Posterior cingulate gyrus (tissue), 11 donors: ENCODE measurements around the gene CCNC.

Source experiments
- DNase-seq, 10 donors: peaks; one replicate each; pipeline versions ENCODE4 v3.0.0 to v3.0.0-alpha.2; 2020 to 2021; ENCODE audit warnings: mixed read lengths in 3 of 10
- intact Hi-C: fragments of 100-400 bp; cut with DNase I; formaldehyde crosslinking; loops from one replicate; pipeline ENCODE4 v1.15.1; 2023

Gene CCNC

DNA sequence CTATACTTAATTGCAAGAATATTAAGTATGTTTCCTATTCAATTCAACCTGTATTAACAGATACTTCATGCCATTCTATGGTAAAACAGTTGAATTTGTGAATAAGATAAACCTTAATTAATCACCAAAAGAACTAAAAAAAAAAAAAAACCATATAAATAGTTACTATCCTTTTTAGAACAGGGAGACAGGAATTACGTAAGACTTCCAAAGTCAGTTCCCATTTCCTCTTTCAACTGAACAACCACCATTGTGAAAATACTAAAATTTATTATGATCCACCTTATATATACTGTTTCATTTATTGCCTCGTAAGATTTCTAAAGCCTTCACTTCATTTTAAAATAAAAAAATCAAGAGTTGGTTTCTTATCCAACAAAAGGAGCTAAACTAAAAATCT, 9.4 kb downstream of the CCNC start:
- intact Hi-C loops = no loop called here
- no peak for DNase-seq

DNA sequence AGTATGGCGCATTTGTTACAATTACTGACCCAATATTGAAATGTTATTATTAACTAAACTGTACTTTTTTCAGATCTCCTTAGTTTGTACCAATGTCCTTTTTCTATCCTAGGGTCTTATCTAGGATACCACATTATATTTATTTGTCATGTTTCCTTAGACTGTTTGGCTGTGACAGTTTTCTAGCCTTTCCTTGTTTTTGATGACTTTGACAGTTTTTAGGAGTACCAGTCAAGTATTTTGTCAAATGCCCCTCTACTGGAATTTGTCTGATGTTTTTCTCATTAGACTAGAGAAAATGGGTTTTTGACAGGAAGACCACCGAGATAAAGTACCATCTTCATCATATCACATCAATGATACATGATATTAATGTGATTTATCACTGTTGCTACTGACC, 14.6 kb downstream of the CCNC start:
- intact Hi-C loops = no loop called here
- DNase-seq = no peak

DNA sequence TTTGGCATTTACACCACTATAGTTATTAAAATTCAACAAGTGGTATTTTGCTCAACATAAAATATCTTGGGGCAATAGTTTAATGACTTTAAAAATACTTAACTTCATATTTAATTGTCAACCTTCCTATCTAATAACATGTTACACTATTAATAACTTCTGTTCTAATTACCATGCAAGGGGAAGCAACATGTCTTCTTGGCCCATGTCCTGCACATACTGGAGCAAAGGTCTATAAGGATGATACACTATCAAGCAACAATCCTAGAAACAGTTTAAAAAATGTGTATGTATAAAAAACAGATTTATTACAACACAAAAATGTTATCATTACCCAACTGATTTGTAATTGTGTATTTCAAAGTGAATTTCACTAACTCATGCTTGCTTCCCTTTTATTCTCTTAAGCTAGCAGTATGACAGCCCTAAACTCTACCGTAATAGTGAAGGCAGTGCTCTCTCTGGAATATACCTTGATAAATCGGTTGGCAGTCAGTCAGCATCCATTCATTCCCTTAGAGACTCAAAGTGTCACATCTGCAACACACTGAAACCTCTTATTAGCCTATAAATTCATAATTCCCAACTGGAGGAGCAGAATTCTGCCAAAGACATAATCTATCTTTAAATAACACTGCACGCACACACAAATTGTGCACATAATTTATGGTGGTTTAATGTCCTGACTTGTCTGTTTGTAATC, 18.3 kb downstream of the CCNC start:
- no peak for DNase-seq
- intact Hi-C loops = no loop called here

DNA sequence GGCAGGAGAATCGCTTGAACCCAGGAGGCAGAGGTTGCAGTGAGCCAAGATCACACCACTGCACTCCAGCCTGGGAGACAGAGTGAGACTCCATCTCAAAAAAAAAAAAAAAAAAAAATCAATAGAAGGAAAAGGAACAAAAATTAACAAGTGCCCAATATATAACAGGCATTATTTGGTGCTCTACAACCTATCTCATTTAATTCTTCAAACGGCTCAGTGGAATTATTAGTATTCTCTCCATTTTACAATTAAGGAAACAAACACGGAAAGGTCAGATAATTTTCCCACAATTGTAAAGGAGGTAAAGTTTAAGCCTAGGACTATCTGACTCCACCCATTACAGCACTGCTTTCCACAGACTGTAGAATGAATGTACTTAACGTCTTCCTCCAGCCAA, 19.8 kb downstream of the CCNC start:
- intact Hi-C loops = no loop called here
- no peak for DNase-seq

DNA sequence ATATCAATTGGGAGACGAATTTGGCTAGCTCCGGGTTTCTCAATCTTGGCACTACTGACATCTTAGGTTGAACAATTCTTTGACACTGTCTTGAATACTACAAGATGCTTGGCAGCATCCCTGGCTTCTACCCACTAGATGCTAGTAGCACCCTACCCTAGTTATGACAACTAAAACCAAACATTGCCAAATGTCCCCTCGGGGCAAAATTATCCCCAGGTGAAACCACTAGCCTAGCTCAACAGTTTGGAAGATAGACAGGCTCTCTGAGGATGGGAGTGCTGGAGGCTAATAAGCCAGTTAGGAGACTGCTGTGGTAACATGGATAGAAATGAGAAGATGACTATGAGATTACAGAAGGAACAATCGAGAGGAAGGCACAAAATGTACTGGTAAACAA, 20.9 kb downstream of the CCNC start:
- intact Hi-C loops = no loop called here
- DNase-seq = no peak

DNA sequence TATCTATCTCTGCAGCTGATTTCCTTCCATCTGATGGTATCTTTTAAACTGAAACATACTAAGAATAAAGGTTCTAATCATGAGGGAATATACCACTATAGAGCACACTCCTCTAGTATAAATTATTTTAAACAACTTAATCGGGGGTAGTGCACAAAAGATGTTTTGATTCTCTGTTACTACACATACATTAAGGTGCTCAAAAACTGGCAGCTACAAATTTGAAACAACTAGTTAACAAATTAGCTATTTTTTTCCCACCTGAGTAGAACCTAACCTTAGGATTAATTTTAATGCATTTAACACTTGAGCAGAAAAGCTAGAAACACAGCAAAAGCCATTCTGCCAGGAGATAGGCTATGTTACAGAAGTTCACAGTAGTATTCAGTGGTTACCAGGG, 23.0 kb downstream of the CCNC start:
- intact Hi-C loops = no loop called here
- DNase-seq = no peak

DNA sequence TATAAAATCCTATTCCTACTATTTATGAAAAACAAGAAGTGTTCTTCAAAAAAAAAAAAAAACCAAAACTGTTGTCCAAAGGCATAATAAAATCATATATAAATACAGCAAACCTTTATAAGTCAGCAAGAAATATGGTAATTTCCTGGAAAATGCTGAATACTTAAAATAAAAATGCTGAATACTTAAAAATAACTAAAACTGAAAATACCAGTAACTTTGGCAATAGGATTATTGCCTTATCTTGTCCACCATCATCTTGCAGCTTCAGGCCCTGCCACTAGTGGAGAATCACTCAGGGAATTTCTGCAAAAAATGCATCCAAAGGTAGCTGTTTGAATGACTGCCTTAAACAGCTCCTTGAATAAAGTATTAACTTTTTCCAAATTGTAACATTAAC, 24.5 kb downstream of the CCNC start:
- no peak for DNase-seq
- intact Hi-C loops = no loop called here

DNA sequence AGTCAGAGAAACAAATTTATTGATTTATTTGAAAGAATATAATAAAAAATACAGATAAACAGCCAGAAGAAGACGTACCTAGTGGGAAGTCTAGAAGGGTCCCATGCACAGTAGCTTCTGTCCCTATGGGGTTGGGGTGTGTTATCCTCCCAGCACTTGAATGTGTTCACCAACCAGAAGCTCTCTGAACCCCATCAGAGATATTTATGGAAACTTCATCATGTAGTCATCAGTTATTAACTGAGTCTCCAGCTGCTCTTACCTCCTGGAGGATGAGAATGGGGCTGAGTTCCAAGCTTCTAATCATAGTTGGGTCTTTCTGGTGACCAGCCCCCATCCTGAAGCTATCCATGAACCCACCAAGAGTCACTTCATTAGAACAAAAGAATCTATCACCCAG, 37.8 kb downstream of the CCNC start:
- intact Hi-C loops = no loop called here
- DNase-seq = no peak

DNA sequence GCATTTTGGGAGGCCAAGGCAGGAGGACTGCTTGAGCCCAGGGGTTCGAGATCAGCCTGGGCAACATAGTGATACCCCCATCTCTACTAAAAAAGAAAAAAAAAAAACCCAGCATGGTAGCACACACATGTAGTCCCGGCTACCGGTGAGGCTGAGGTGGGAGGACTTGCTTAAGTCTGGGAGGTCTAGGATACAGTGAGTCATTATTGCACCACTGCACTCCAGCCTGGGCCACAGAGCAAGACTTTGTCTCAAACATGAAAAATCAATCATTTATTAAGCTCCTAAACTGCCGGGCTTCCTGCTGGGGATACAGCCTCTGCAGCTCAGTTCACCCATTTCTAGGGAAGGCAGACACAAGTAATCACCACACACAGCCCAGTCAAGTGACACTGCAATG, 45.9 kb downstream of the CCNC start:
- intact Hi-C loops = no loop called here
- no peak for DNase-seq

DNA sequence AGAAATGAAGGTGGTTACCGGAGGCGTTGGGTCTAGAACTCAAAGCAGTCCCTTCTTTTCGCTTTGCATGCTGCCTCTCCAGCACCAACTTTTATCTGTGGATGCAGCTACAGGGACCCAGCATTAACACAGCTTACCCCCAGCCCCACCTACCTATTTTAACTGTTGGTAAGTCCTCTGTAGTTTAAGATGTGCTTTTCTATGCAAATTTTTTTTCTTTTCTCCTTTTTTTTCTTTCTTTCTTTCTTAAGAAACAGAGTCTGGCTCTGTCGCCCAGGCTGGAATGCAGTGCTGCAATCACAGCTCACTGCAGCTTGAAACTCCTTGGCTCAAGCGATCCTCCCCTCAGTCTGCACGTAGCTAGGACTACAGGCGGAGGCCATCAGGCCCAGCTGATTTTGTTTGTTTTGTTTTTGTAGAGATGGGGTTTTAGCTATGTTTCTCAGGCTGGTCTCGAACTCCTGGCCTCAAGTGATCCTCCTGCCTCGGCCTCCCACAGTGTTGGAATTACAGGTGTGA, 46.8 kb downstream of the CCNC start:
- DNase-seq = peak in 1 of 10 donors; percentile 71
- intact Hi-C loops = loop anchor here (2.0 kb wide), 1 partner anchor 47 kb away; the partner anchor contains the start of gene CCNC

DNA sequence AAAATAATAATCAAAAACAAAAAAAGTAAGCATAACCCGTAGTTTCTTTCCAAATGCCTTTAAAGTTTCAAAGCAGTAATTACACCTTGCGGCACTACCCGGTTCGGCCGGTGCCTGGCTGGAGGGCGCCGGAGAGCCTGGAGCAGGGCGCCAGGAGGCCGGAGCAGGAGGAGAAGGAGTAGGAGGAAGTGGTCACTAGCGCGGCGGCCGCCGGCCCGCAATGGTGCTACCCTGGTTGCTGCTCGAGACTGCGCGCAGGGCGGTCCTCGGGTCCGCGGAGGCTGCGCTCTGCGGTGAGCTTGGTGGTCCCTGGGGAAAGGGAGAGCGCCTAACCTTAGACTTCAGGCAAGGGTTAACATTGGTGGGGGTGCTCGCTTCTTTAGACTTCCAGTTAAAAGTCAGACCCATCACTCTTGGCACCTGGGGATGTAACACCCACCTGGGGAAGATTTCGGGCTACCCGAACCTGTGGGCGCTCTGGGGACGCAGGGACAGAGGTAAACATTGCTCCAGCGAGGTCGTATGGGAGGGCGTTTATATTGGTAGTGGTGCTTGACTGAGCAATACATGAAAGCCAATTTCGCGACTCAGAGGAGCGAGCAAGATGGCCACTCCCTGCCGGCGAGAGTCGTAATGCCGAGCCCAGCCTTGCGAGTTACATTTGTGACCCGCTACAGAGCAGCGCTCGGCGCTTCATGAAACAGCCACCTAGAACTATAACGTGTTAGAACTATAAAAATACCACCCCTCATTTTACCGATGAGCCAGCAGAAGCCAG, 47.4 kb downstream of the CCNC start:
- intact Hi-C loops = loop anchor here (2.0 kb wide), 1 partner anchor 48 kb away; the partner anchor contains the start of gene CCNC
- DNase-seq = peak; percentile 67 to 97 (median 82)

DNA sequence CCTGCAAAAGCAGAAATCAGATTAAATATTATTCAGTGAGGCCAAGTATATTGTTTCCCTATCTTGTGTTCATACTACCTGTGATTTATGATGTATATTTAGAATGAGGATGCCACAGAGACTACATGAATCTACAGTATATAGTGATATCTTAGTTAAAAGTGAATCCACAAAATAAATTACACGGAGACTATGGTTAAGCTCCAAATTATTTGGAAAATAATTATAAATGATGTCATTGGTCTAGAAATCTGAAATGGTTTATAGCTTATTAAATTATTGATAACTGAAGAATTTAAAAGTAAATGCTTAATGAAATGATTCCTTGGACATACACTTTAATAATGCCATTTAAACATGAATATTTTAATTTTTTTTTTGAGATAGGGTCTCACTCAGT, 49.0 kb downstream of the CCNC start:
- DNase-seq = no peak
- intact Hi-C loops = loop anchor here (10.0 kb wide), 1 partner anchor 95 kb away; the partner anchor contains the start of gene PNISR

DNA sequence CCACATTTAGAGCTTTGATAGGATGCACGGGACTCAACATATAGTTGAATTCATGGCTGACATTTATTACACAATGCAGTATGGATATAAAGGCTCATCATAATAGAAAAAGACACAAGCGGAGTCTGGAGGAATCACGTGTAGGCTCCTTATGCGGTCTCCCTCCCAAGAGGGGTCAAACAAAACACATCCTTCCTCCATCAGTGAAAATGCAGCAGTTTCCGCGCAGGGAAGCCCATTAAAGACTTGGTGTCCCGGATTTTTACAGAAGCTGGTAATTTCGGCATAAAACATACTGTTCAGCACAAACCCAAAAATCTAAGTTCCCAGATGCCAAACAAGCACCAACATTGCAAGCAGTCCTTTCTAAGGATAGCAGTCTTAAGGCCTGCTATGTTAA, 54.4 kb downstream of the CCNC start:
- intact Hi-C loops = loop anchor here (10.0 kb wide), 1 partner anchor 89 kb away; the partner anchor contains the start of gene PNISR
- DNase-seq = no peak

DNA sequence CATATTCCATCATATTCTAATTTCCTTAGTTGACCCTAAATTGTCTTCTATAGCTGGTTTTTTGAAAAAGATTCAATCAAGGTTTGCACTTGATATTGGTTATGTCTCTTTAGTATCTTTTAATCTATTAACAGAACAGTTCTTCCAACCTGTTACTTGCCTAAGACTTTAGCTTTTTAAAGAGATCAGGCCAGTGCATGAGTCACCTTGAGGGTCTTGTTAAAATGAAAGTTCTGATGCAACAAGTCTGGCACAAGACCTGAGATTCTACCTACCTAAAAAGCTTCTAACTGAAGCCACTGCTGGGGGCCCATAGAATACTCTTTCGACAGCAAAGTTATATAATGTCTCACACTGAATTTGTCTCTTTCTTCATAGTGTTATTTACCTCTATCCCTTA, 56.4 kb downstream of the CCNC start:
- intact Hi-C loops = loop anchor here (10.0 kb wide), 1 partner anchor 87 kb away; the partner anchor contains the start of gene PNISR

DNA sequence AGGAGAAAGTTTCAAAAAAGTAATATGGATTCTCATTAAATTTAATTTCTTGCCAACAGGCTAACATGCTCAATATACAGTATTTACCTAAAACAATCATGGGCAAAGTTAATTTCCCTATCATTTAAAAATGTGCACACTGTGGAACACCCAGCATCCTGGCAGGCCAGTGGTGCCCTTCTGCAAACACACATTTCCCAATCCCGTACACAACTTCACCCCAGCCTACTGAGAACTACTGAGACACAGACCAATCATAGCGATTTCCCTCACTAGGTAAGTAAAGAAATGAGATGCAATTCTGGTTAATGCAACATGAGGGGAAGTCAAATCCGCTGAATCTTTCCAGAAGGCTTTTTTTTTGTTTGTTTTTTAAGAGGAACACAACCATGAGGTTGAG, 60.8 kb downstream of the CCNC start:
- intact Hi-C loops = no loop called here

More for the DNA sequence above, 56.4 kb downstream of the CCNC start:
- DNase-seq = no peak

DNA sequence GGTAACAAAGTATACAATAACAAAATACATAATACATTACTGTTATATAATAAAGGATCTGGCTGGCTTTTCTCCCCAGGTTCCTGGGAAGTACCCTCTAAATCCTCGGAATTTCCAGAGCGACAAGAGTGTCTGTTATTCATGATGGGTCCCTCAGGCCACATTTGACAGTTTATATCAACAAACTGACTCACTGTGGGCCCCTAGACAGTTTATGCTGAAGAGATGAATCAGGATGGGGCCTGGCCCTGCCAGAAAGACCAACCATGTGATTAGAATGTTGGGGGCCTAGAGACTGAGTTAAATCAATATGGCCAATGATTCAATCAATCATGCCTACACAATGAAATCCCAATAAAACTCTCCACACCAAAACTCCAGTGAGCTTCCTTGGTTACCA, 66.7 kb downstream of the CCNC start:
- DNase-seq = no peak
- intact Hi-C loops = no loop called here

More for the DNA sequence above, 60.8 kb downstream of the CCNC start:
- DNase-seq = no peak

DNA sequence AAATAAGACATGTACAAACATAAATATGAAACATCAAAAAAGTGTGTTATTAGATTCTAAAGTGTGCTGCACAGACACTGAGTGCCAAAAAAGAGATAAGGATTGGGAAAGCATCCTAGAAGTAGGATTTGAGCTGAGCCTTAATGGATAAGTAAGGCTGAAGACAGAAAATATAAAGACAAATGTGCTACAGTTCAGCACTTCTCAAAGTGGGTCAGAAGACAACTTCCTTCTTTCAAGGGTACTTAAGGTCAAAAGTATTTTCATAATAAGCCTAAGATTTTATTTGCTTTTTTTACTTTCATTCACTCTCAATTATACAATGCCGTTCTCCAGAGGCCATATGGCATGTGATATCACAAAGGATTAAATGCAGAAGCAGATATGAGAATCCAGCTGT, 70.0 kb downstream of the CCNC start:
- intact Hi-C loops = no loop called here
- DNase-seq = no peak

DNA sequence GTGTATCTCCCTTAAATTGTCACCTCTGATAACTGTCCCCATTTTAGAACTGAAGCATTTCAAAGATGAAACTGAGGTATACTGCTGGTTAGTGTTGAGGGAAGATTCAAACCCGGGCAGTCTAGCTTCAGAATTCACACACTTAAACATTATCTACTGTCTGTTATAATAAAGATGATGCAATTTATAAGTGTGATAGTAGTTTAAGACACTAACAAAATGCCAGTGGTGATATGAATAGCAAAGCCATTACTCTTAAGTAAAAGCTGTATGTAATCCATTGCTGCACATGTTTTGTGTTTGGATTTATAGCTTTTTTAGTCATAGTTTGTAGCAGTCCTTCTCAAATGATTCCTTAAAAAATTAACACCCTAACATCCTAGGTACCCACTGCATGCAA, 73.0 kb downstream of the CCNC start:
- intact Hi-C loops = no loop called here
- DNase-seq = no peak
